Psoas muscle (tissue), 8 donors: ENCODE data around the gene TBC1D9B. TPM values are rescaled to one million over a fixed set of nuclear protein-coding genes. Genes with fewer than 3 reads are reported as not detected.
A peak's percentile ranks its signal among the peaks of the same experiment; 100 is the strongest.

ENCODE experiments used
- ATAC-seq, 4 donors: fragments of 200-7000 bp; cut with Tn5 transposase; one replicate each; pipeline ENCODE4 v1.9.1; 2020; ENCODE audit warnings: moderate library complexity in 3 of 4, mild to moderate bottlenecking in 2 of 4
- DNase-seq, 2 donors: peaks; one replicate each; pipeline ENCODE4 v3.0.0-alpha.2; 2020
- H3K27ac ChIP-seq: fragments of 200-600 bp; one replicate; pipeline ENCODE4 v1.8.0; 2022
- H3K27me3 ChIP-seq, 3 donors: fragments of 200-600 bp in 1 of 3; one replicate each; pipeline versions ENCODE4 v1.6.1 to v1.8.0; 2013 to 2022; ENCODE audit warnings: low read length in 2 of 3, mild to moderate bottlenecking in 2 of 3, moderate library complexity in 1 of 3; ENCODE audit not compliant: insufficient read depth in 3 of 3
- H3K36me3 ChIP-seq, 2 donors: fragments of 200-600 bp in 1 of 2; one replicate each; pipeline versions ENCODE4 v1.6.1 to v1.8.0; 2013 to 2022; ENCODE audit warnings: low read depth in 1 of 2, mild to moderate bottlenecking in 1 of 2, moderate library complexity in 1 of 2; ENCODE audit not compliant: insufficient read depth in 1 of 2
- H3K4me1 ChIP-seq: fragments of 200-600 bp; one replicate; pipeline ENCODE4 v1.8.0; 2022
- H3K4me3 ChIP-seq: fragments of 200-600 bp; one replicate; pipeline ENCODE4 v1.8.0; 2022; ENCODE audit warnings: mild to moderate bottlenecking
- H3K9me3 ChIP-seq: fragments of 200-600 bp; one replicate; pipeline ENCODE4 v1.8.0; 2022
- WGBS, 3 donors: extraction: QIAGEN DNeasy Blood & Tissue Kit; methylation state at CpG; one replicate each; pipeline versions ENCODE4 v1.1.6 to v1.1.7; 2013; 5-methylcytosine and 5-hydroxymethylcytosine counted together
- intact Hi-C, 2 donors: fragments of 100-400 bp; cut with DNase I; formaldehyde crosslinking; loops; one replicate each; pipeline versions ENCODE4 v1.11.0 to v1.14.2; 2022
- polyA plus RNA-seq, 3 donors: library from polyadenylated mRNA; stranded (reverse); fragments of 200-250 nt; gene quantifications; one replicate each; pipeline ENCODE4 v1.2.3, GENCODE V29; 2013
- total RNA-seq, 4 donors: library from RNA; stranded (reverse); fragmentation: NEBNext Ultra II Directional in 2 of 4; extraction: Animal tissue kit (Norgen Biotek cat#: 25700) in 2 of 4; gene quantifications; one replicate each; pipeline versions ENCODE4 v1.2.1 to v1.2.4, GENCODE V29; 2021 to 2023
- TF ChIP-seq, protein P1 (sequence below): fragments of 200-600 bp; IDR thresholded peaks from one replicate; pipeline ENCODE4 v1.8.0; 2022; ENCODE audit warnings: antibody characterized with exemption
- donor health status: healthy with polysubstance abuse.
- donor health status: DM: no; HTN: no; CAD: no; lungs with moderate emphysema.
- donor health status: Bipolar disorder and iron deficiency.
- donor health status: healthy.
- donor health status: DM: yes; HTN: yes; CAD: no.
- donor health status: DM: no; HTN: no; CAD: no.
- donor health status: DM: no; HTN: no; CAD: no.
- donor health status: DM: yes; HTN: yes; CAD: no.

The TBC1D9B gene
- total and polyA plus RNA-seq, 7 donors = 30.1 to 50.2 (median 40.2) TPM

DNA sequence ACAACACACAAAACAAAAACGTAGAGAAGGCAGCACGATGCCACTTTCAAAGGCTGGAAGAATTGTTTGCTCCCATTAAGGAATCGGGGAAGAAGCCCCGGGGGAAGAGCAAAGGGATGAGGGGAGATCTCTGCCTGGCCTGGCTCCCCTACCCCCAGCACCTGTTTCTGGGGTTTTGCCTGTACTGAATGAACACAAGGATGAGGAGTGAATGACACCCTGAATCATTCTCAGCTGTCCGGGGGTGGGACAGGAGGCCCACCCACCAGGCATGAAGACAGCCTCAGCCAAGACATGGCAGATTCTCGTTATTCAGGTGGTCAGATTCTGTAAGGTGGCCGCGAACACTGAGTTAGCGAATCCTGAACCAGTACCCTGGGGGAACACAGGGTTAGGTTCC, 7.5 kb downstream of the TBC1D9B start:
- Histone ChIP-seq H3K4me1 (peaks cover 20% of the 10 kb centered on the region), H3K36me3 (peaks cover 0 to 80% of the 10 kb centered on the region in 2 donors), H3K27me3 (no peaks in the 10 kb centered on the region), H3K27ac (peak overlapping the region; percentile 67), H3K9me3 (no peaks in the 10 kb centered on the region), H3K4me3 (no peak overlapping the region)
- WGBS, 3 donors = 65 to 73% (median 68%) methylated on average over 9 of the region's 9 CpGs
- no peak for ATAC-seq
- no peak for DNase-seq
- intact Hi-C loops = loop anchor here in 1 of 2 donors (10.0 kb wide), 1 partner anchor 95 kb away; the partner anchor contains the start of gene MGAT4B
- TF ChIP-seq, protein P1, sequence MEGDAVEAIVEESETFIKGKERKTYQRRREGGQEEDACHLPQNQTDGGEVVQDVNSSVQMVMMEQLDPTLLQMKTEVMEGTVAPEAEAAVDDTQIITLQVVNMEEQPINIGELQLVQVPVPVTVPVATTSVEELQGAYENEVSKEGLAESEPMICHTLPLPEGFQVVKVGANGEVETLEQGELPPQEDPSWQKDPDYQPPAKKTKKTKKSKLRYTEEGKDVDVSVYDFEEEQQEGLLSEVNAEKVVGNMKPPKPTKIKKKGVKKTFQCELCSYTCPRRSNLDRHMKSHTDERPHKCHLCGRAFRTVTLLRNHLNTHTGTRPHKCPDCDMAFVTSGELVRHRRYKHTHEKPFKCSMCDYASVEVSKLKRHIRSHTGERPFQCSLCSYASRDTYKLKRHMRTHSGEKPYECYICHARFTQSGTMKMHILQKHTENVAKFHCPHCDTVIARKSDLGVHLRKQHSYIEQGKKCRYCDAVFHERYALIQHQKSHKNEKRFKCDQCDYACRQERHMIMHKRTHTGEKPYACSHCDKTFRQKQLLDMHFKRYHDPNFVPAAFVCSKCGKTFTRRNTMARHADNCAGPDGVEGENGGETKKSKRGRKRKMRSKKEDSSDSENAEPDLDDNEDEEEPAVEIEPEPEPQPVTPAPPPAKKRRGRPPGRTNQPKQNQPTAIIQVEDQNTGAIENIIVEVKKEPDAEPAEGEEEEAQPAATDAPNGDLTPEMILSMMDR = no peak

DNA sequence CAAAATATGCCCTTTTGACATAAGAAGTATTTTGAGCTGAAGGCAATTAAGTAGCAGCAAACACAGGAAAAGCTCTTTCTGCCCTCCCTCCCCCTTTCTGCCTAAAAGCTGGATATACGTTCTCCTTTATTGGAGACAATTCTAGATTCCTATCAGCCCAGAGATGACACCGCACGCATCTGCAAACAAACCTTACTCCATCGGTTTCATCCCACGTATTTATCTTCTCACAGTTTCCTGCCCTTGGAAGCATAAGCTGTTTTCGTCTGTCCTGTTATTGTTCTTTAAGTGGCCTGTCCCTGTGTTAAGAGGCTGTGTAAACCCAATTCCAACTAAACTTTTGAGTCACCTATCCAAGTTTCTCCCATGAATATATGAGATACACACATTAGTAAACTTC, 11.8 kb downstream of the TBC1D9B start:
- Histone ChIP-seq H3K36me3 (peaks cover 3 to 91% of the 10 kb centered on the region in 2 donors), H3K9me3 (no peaks in the 10 kb centered on the region), H3K27me3 (no peaks in the 10 kb centered on the region), H3K27ac (no peak overlapping the region), H3K4me3 (no peak overlapping the region), H3K4me1 (peaks cover 5% of the 10 kb centered on the region)
- ATAC-seq = no peak
- intact Hi-C loops = no loop called here
- 84 to 89% (median 89%) methylated on average over 6 of the region's 6 CpGs for WGBS, 3 donors
- DNase-seq = no peak
- TF ChIP-seq, protein P1 = no peak

DNA sequence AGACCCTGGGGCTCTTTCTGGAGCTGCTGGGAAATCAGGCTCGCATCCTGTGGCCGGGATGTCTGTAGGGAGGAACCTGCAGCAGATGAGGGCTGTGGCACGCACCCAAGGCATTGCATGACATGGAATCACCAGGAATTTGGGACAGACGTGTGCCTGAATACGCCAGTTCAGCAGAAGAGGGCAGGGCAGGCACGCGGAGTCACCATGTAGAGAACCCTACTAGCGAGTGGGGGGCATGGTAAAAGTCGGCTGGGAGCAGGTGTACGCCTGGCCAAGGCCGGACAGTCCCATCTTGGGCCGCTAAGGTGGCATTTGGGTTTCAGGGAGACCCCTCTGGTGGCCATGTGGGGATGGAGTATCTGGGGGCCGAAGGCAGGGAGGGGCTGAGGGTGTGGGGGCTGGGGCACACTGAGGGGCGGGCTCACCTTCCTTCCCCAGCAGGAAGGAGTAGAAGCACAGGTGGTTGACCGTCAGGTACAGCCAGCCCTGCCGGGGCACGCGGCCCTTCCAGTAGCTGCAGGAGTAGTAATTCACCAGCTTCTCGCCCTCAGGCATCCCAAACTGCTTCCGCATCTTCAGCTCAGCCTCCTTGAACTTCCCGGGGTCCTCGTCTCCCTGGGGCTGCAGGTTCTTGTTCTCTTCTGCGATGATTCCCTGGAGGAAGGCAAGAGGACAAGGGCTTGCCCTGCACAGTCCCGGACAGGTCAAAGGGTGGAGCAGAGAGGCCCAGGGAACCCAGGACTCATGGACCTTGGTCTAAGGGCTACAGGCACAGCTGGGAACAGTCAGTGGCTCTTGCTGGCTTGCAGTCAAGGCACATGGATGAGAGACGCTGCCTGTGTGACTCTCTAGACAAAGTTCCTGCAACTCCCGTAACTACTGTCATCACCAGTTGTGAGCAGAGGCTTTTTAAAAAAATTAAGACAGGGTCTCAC, 13.5 kb downstream of the TBC1D9B start:
- ATAC-seq (no peak), DNase-seq (no peak)
- Histone ChIP-seq H3K36me3 (peaks cover 3 to 100% of the 10 kb centered on the region in 2 donors), H3K4me1 (no peaks in the 10 kb centered on the region), H3K4me3 (no peak overlapping the region), H3K9me3 (no peaks in the 10 kb centered on the region), H3K27ac (no peak overlapping the region), H3K27me3 (no peaks in the 10 kb centered on the region)
- intact Hi-C loops = no loop called here
- TF ChIP-seq, protein P1 = no peak
- WGBS, 3 donors = 88 to 90% (median 89%) methylated on average over 23 to 26 of the region's 26 CpGs

DNA sequence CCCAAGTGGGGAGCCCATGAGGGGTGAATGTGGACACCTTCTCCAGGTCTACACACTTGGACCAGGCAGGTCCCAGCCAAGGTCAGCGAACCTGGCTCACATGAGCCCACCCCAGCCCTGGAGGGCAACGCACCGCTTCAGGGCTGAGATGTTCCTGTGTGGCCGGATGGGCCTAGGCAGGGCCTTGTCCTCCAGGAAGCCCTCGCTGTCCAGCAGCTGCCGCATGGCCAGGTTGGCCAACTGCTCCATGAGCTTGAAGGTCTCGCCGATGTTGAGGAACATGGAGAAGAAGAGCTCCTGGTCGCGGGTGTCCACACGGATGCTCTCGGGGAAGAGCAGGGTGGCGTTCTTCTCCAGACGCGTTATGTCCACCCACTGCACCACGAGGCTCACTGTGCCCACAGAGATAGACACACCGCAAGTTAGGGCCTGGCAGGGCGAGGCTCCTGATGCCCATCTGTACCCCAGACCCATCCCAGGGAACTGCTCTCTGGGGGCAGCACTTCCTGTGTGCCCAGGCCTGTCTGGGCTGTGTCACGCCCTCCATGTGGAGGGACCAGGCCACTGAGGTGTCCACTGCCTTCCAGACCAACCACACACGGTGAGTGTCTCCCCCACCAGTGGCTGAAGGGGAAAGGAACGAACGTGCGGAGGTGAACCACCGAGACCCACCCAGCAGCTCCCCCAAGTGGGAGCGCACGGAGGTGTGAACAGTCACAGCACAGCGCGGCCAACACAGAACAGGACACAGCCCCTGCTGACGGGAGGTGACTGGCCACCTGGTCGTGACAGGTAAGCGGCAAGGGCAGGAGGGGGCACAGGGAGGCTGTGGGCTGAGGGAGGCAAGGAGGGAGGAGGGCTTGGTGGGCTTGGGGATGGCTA, 14.4 kb downstream of the TBC1D9B start:
- Histone ChIP-seq H3K4me3 (no peak overlapping the region), H3K9me3 (no peaks in the 10 kb centered on the region), H3K36me3 (peaks cover 3 to 100% of the 10 kb centered on the region in 2 donors), H3K27ac (no peak overlapping the region), H3K4me1 (no peaks in the 10 kb centered on the region), H3K27me3 (no peaks in the 10 kb centered on the region)
- ATAC-seq = no peak
- 93 to 96% (median 94%) methylated on average over 31 of the region's 31 CpGs for WGBS, 3 donors
- TF ChIP-seq, protein P1 = no peak
- intact Hi-C loops = no loop called here
- DNase-seq = no peak
